GM18519 (cell line): Measurements from ENCODE around the gene HEPACAM2.
A peak's percentile ranks its signal among the peaks of the same experiment; 100 is the strongest.

ENCODE experiments used
- ATAC-seq: cut with Tn5 transposase; IDR thresholded peaks from one replicate; pipeline ENCODE4 v1.9.1; 2021; ENCODE audit warnings: mild to moderate bottlenecking, moderate library complexity; ENCODE audit not compliant: unreplicated experiment, low FRiP score

Gene HEPACAM2

DNA sequence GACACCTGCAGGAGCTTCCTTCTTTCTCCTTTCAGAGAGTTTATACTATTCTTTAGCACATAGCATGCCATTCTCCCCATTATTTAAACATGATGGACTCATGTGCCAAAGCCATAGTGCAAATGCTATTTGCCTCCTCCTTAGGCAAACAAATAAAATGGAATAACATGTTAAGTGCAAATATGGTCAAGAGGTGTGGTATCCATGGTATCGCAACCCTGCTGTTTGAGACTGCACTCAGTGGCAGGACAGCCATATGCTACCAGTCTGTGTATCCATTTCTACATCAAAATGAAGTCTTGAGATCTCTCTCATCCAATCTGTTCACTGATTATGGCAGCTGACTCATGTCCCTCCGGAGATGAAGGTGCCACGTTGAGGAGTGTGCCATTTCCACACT lies 22.8 kb downstream of the HEPACAM2 start:
- ATAC-seq = no peak

DNA sequence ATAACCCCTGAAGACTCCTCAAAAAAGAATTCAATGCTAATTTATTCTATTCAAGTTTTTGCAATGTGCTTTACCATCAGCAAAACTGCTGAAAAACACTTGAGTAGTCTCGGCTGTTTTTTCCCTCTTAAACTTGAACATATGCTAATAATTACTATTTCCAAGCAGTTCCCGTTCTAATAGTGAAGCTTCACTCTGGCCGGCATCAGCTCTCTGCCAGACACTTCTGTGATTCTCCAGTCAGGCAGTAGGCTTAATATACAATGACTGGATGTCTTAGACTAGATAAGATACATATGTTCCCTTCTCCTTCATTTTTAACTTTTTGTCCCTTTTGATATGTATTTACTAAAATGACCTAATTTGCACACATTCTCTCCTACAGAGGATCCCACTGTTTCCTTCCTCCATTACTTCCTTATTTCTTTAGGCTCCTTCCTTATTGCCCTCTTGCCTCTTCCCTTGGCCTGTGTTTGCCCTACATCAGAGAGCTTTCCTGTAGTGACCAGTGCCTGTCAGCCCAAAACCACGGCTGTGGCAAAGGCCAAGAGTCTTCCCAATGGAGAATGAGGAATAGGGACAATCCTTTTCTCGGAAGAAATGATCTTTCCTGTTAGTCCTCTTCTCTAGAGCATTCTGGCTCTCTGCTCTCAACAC lies 23.5 kb downstream of the HEPACAM2 start:
- ATAC-seq = no peak

GRCh38 chr7:93198472-93198871 lies 27.8 kb downstream of the HEPACAM2 start:
- ATAC-seq = no peak

GRCh38 chr7:93196336-93196735 lies 29.9 kb downstream of the HEPACAM2 start:
- ATAC-seq = no peak

GRCh38 chr7:93194386-93194785 lies 31.9 kb downstream of the HEPACAM2 start:
- ATAC-seq = no peak

GRCh38 chr7:93188870-93189634 lies 37.2 kb downstream of the HEPACAM2 start:
- no peak for ATAC-seq

- no peak for ATAC-seq
Measured at GRCh38 chr7:93185303-93186027, 40.8 kb downstream of the HEPACAM2 start.

DNA sequence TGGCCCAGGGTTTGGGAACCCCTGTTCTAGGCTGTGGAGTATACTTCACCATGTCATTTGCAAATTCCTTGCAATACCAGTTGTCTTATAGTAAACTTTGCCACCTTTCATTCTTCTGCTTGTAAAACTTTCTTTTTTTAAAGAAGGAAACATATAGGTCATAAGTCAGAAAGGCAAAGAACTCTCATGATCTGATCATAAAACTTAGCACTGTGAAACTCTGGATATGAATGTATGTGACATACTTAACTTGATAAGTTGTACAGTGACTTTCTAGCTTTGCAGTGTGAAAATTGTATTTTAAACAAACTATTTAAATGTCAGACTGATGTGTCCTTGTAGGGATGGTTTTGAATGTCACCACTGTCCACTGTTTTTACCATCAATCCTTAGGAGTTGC lies 47.1 kb downstream of the HEPACAM2 start:
- no peak for ATAC-seq

DNA sequence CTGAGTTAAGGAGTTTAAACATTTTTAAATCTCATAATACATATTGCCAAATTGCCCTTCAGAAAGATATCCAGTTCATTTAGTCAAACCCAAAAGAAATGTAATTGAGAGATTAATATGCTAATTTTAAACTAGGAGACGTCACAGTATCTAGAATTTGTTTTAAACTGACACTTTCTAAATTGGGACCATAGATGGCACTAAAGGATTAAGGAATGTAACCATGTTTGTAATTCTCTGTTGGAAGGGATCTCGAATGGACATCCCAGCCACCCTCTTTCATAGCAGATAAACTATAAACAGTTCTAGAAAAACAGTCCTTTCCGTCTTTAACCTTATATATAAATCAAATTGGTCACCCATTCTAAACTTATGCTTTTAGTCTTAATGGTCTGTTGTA lies 48.1 kb downstream of the HEPACAM2 start:
- no peak for ATAC-seq

DNA sequence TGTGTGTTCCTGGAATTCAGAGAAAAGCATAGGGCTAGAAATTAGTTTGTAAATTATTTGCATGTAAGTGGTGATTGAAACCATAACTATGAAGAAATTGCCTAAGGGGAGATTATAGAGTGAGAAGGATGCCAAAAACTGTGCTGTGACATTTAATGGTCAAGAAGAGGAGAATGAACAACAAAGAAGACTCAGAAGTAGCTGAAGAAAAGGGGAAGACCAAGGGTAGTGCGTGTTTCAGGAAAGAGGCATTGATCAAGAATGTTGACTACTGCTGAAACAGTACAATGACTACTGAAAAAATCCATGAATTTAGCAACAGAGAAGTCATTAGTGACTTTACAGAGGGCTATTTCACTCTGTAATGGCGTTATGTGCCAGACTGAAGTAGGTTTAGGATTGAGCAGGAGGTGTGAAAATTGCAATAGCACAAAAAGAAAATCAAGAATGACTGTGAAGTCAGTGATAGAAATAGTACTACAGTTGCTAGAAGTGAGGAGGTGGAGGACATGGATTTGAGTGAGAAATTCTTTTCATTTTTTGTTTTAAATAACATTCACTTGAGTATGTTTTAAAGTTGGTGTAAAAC lies 49.2 kb downstream of the HEPACAM2 start:
- ATAC-seq = no peak

DNA sequence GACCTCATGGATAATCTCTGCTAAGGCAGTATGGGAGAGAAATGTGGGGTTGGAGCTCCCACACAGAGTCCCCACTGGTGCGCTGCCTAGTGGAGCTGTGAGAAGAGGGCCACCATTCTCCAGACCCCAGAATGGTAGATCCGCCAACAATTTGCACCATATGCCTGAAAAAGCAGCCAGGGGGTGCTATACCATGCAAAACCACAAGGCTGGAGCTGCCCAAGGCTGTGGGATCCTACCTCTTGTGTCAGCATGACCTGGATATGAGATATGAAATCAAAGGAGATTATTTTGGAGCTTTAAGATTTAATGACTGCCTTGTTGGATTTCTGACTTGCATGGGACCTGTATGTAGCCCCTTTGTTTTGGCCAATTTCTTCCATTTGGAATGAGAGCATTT lies 51.0 kb downstream of the HEPACAM2 start:
- no peak for ATAC-seq

GRCh38 chr7:93172683-93173082 lies 53.6 kb downstream of the HEPACAM2 start:
- no peak for ATAC-seq

DNA sequence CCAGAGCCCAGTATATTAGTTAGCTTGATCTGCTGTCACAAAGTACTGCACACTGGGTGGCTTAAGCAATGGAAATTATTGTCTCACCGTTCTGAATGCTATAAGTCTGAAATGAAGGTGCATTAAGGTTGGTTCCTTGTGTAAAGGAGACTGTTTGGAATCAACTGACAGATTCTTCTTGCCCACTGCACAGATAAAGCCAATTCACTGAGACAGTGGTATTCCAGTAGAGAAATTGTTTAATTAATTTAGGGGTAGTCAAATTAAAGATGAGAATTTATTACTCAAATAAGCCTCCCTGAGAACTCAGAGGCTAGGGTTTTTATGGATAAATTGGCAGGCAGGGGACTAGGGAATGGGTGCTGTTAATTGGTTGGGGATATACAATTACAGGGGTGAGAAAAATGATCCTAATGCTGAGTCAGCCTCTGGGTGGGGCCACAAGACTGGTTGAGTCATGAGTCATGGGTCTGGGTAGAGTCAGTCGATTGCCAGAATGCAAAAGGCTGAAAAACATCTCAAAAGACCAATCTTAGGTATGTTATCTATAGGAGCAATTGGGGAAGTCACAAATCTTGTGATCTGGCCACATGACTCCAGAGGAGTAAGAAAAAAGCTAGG lies 54.6 kb downstream of the HEPACAM2 start:
- ATAC-seq = no peak

- peak; percentile 99 for ATAC-seq
Measured at GRCh38 chr7:93165447-93165846, 60.8 kb downstream of the HEPACAM2 start.

DNA sequence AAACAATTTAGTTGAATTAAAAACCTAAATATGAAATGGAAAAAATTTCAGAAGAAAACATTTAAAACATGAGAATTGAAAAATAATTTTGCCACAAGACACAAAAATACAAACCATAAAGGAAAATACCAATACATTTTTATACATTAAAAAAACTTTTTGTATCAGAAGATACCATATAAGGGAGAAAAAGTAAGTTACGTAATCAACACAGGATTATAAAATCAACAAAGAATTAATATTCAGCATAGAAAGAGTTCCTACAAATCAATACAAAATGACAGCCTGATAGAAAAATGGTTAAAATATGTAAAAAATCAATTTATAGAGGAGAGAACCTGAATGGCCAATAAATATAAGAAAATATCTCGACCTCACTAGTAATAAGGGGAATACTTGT lies 61.5 kb downstream of the HEPACAM2 start:
- no peak for ATAC-seq

DNA sequence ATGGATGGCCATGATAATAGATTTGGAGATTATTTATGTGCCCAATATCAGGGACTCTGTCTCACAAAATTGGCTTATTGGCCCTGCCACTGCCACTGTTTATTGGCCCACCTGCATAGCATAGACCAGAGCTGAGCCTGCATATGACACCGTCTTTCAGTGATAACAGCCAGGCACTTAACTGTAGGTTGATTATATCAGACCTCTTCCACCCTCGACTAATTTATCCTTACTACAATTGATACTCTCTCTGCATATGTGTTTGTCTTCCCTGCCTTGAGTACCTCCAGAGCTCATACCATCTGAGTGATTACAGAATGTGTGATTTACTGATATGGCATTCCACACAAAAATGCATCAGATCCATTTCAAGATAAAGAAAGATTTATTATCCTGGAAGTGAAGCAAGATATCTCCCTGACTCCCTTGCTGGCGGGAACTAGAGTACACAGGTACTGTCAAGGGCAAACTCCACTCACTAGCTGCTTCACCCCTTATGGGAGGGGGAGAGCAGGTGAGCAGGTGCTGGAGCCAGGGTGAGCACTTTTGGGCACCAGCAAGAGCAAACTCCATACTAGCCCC lies 65.0 kb downstream of the HEPACAM2 start:
- ATAC-seq = no peak

DNA sequence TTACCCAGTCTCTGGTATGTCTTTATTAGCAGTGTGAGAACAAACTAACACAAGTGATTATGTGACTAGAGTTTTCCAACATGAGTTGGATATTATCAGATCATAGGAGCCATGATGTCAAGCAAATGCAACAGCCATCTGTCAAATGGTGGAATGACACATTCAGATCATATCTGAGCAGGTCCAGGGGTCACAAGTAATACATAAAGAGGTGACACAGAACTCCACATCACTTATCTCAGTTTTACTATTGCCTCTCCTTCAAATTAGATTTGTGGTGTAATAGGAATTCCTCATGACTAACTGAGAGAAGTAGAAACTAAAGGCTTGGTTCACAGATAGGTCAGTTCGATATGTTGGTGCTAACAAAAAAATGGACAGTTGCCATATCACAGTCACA lies 65.9 kb downstream of the HEPACAM2 start:
- ATAC-seq = no peak

DNA sequence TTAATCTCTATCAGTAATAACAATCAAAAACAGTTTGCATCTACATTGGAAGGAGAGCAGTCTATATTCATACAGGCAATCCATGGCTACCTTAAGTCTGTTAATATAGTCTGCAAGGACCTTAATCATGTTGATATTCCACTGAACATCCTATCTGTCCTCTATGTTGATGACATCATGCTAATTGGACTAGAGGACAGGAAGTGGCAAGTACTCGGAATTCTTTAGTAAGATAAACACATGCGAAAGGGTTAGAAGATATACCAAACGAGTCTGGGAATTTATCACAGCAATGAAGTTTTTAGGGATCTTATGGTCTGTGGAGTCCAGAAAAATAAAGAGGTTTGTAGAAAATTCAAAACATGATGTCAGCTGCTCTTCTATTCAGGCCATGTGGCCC lies 66.8 kb downstream of the HEPACAM2 start:
- no peak for ATAC-seq

- ATAC-seq = no peak
Measured at GRCh38 chr7:93156884-93157283, 69.4 kb downstream of the HEPACAM2 start.

- ATAC-seq = no peak
Measured at GRCh38 chr7:93150200-93150835, 76.0 kb downstream of the HEPACAM2 start.
